Measurements from ENCODE around the gene ADAMTSL2. TPM values are rescaled to one million over a fixed set of nuclear protein-coding genes. Genes with fewer than 3 reads are reported as not detected.

Gene ADAMTSL2
- polyA plus RNA-seq, 4 donors = 1.5 to 2.8 (median 2.2) TPM

DNA sequence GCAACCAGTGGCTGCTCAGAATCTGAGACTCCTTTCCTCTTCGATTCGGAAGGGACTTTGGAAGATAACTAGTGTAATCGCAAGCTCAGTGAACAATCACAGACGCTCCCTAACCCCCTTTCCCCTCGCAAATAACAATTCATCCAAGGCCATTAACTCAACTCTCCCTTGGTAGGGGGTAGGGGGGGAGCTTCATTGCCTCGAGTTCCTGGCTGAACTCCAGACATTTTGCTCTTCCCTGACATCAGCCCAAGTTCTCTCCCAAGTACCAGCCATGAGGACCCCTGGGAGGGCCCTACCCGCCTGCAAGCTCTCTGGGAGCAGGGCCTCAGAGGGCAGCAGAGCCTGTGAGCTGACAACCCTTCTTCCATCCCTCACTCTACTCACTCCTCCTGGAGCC is 66.2 kb downstream of the ADAMTSL2 start:
- no peak for DNase-seq (ENCODE audit: low read depth in 4 of 4, low spot score in 2 of 4)

DNA sequence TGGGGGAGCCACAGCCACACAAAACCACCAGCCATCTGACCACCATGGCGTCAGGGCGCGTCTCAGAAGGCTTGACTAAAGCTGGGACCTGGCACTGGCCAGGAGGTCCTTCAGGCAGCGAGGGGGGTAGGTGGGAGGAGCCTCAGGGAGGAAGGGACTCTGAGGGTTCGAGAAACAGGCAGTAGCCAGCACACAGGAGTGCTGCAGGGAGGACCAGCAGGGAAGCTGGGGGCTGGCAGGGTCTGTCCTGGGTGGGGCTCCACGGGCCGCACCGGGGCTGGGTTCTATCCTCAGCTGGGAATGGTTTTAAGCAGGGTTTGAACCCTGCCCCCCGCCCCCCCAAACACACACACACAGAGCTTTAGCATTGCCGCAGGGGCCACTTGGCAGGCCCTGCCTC is 67.2 kb downstream of the ADAMTSL2 start:
- DNase-seq (ENCODE audit: low read depth in 4 of 4, low spot score in 2 of 4) = no peak

DNA sequence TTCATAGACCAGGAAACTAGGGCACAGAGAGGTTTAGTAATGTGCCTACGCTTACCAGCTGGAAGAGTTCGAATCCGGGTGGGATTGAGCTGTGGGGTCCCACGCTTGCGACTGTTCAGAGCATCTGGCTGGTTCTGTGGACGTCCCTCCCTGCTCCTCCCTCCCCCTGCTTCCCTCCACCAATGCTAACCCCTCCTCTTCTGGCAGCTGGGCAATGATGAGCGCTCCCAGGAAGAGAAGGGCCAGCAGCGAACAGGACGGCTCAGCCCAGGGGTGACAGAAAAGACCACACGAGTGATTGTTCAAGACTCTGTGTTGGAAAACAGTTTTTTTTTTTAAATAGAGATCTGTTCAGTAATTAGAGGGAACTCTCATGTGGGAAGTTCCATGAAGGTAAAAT is 67.8 kb downstream of the ADAMTSL2 start:
- DNase-seq (ENCODE audit: low read depth in 4 of 4, low spot score in 2 of 4) = no peak

DNA sequence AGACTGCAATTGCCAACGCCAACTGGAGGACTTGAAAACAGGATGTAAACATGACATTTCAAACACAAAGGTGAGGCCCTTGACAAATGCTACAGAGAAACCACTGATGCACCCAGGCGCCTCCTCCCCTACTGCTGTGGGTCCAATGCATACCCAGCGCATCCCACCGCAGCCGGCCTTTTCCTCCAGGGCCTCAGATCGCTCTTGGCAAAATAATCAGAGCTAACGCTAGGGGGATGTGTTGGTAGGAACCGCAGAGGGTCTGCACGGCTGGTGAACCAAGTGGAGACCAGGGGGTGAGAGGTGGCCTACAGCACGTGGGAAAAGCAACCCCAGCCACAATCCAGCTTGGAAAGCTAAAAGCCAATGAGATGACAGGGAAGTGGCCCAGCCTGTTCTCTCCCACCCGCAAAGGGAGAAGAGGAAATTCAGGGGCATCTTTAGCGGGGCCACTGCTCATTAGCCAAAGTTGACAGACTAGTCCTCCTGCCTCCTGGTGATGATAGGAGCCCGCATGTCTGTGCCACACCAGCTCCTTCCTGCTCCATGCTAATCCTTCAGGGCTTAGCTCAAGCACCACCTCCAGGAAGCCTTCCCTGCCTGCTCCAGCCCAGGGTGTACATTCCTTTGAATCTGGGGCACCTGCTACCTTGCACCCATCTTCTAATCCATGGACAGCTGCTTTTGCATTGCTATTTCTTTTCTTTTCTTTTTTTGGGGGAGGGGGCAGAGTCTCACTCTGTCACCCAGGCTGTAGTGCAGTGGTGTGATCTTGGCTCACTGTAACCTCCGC is 68.8 kb downstream of the ADAMTSL2 start:
- no peak for DNase-seq (ENCODE audit: low read depth in 4 of 4, low spot score in 2 of 4)

DNA sequence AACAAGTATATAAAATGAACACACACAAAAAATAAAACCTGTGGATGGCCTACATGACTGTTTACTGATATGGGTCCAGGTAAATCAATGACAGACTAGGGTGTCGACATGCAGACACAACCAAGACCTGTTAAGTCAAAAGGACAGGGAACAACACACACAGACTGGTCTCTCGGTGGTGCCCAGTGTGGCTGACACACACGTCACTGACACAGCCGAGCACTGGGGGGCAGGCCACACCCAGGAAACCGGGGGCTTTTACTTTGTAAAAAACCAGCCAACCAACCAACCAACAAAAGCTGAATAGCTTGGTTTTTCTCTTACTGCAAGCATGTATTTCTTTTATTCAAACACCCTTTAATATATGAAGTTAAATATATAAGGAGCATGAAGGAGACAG is 69.7 kb downstream of the ADAMTSL2 start:
- DNase-seq (ENCODE audit: low read depth in 4 of 4, low spot score in 2 of 4) = no peak

DNA sequence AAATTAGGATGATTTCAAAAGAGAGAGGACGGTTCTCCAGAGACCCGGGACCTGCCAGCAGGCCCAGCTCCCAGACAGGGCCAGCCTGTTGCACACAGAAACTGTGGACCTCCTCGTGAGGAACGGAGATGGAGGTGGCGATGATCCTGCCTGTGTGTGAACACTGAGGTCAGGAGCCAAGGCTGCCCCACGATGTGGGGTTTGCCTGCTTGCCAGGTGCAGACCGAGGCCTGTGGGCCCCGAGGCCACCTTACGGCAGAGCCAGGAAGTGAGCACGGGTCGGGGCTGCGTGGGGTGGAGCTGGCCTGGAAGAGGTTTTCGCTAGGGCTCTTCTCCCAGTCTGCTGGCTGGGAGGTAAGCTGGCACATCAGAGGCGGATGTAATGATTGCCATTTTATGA is 70.4 kb downstream of the ADAMTSL2 start:
- DNase-seq (ENCODE audit: low read depth in 4 of 4, low spot score in 2 of 4) = no peak

DNA sequence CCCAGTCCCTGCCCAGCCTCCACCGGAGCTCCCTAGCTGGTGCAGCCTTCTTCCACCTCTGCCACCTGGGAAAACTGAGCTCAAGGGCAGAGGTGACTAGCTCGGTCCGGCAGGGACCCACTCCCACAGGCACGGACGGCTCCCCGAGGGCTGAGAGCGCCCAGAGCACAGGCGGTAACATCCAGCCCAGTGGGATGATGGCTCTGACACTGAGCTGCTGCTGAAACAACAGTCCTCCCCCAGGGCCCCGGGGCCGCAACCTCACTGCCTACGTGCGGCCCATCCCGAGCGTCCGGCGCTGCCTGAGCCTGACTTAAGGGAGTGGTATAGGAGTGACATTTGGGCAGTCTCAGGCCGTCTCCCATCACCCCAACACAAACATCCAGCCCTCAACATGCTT is 70.9 kb downstream of the ADAMTSL2 start:
- no peak for DNase-seq (ENCODE audit: low read depth in 4 of 4, low spot score in 2 of 4)

DNA sequence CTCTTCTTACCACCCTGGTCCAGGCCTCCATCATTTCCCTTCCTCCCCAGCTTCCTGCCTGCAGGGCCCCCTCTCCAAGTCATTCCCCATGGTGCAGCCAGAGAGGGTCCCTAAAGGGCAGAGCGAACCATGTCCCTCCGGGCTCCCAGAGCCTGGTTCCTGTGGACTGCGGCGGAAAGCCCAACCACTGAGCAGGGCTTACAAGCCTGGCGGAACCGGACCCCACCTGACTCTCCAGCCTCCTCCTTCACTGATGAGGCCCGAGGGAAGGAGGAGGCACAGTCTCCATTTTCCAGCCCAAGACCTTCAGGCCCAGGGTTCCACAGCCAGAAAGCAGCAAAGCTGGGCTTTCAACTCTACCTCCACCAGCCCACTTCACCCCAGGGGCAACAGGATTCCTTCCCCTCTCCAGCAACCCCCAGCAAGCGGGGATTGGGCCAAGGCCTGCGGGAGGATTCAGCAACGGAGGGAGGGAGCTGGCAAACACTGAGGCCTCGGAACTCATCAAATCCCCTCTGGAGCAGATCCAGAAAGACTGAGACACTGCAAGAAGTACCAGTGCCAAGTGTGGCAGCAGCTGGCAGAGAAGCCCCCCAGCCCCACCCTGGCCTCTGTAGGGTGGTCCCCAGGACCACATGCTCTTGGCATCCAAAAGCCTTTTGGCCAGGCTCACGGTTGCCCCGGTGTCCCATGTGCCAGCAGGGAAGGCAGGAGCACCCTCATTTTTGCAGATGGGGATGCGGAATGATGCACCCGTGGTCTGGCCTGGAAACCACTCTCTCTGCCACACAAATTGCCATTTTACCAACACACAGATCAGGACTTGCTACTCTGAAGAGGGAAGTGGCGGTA is 71.6 kb downstream of the ADAMTSL2 start:
- no peak for DNase-seq (ENCODE audit: low read depth in 4 of 4, low spot score in 2 of 4)

DNA sequence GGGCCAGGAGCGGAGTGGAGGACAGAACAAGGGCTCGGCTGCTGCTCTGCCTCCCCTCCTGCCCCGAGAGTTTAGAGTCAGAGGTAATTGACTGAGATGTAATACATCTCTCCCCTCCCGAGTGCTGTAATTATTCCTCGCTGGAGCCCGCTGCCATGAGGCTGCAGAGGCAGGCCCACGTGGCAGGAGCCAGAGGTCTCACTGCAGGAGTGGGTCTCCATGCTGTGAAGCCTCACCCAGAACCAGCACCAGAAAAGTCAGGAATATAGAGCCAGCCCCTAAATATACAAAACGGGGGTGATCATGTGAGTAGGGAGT is 72.2 kb downstream of the ADAMTSL2 start:
- no peak for DNase-seq (ENCODE audit: low read depth in 4 of 4, low spot score in 2 of 4)

DNA sequence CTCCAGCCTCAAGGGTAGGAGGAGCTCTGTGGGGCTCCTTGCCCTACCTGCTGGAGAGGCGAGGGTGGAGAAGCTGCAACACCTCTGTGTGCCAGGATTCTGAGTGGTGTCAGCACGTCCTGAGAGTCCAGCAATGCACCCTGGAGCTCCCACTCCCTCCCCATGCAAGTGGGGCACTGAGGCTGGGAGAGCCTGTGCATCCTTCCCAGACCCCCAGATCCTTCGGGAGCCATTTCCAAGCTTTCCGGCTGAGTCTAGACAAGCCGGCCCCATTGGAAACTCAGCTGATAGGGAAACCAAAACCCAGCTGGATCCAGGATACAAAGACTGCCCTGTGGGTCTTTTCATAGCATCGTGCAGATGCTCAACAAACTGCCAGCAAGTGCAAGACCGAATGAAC is 72.9 kb downstream of the ADAMTSL2 start:
- no peak for DNase-seq (ENCODE audit: low read depth in 4 of 4, low spot score in 2 of 4)

DNA sequence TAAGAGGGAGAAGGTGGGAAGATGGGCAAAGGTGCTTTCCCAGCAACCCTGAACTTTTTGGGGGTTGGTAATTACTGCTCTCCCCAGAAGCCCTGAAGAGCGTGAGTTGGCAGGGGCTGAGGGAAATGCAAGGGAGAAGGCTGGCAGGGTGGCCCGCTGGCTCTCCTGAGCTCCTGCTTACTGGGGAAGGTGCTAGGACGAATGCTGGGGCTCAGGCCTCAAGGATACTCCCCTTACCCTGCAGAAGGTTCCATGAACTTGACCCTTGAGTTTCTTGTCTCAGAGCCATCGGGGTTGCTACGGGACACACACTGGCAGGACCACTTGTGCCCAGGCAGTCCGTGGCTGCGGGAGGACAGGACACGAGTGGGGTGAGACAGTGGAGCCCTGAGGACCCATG is 73.5 kb downstream of the ADAMTSL2 start:
- no peak for DNase-seq (ENCODE audit: low read depth in 4 of 4, low spot score in 2 of 4)

DNA sequence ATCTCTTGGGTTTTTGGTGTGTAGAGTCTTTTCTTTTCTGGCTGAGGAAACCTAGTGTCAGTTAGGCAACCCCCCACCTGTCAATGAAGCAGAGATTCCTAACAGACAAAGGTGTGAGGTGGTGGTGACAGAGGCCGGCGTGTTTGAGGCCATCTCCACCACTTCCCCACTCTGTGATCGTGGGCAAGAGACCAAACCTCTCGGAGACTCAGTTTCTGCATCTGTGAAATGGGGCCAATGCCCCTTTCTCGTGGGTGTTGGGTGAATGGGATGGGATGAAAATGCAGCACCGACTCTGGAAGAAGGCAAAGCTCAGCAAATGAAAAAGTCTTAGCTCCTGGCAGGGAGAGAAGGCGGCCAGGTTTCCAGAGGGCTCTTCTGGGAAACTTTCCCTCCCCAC is 73.9 kb downstream of the ADAMTSL2 start:
- no peak for DNase-seq (ENCODE audit: low read depth in 4 of 4, low spot score in 2 of 4)

DNA sequence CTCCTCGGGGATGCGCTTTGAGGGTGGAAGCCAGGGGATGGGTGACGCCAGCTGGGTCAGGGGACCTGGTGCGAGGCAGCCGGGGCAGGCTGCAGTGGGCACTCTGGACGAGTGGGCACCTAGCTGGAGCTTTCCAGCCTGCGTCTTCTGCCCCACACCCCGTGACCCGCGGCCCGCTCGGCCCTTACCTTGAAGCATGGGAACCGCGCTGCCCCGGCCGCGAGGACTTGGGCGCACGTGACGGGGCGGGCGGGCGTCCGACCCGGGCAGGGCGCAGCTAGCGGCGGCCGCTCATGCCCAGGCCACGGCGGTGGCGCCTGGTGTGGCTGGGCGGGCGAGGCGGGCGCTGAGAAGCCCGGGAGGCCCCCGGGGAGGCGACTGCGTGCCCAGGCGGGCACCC is 74.4 kb downstream of the ADAMTSL2 start:
- DNase-seq (ENCODE audit: low read depth in 4 of 4, low spot score in 2 of 4) = no peak

DNA sequence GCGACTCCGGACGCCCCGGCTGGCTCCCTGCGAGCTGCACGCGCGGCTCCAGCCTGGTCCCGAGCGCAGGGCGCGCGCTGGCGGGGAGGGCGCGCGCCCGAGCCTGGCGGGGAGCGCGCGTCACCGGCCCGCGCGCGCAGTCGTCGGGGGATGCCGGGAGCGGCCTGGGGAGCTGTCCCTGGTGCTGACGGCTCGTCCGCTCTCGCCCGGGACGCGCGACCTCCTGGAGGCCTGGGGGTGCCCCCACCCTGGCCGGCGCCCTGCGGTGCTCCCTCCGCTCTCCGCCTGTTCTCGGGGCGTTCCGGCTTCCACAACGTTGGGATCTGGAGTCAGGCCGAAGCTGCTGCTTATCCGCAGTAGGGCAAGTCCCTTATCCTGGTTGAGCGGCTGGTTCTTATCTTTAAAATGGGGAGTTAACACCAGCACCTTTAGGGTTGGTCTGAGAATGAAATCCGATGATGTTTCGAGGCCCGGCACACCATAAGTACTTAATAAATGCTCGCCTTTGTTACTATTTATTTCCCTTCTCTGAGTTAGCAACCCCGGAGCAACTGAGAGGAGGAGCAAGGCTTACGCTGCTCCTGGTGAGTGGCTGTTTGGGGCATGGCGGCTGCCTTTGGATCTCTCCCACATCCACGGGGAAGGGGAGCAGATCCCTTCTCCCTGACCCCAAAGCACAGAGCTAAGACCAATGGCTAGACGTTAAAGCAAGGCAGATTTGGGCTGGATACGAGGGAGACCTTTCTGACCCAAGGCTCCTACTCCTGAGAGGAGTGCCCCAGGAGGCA is 75.0 kb downstream of the ADAMTSL2 start, which contains the start of gene FAM163B:
TSS of gene FAM163B (minus strand) at position 79 of the 788 bp plus-strand sequence. CDS start 29,166 bp downstream, outside the sequence.
- DNase-seq (ENCODE audit: low read depth in 4 of 4, low spot score in 2 of 4) = peak in 3 of 4 donors; percentile 55 to 58 (median 56)

DNA sequence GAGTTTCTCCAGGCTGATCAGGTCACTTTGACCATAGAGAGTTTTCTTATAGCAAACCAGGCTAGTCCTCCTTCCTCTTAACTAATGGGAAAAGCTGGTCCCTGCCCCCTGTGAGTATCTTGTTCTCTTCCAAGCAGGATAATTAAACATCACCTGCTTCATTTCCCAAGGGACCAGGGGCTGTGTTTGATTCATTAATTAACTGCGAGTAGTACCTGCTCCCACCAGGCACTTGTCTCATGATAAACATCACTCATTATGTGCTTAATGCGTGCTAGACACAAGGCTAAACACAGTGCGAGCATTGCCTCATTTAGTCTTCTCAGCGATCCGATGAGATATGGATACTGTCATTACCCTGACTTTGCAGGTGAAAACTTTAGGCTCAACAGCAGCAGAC is 76.3 kb downstream of the ADAMTSL2 start:
- no peak for DNase-seq (ENCODE audit: low read depth in 4 of 4, low spot score in 2 of 4)

DNA sequence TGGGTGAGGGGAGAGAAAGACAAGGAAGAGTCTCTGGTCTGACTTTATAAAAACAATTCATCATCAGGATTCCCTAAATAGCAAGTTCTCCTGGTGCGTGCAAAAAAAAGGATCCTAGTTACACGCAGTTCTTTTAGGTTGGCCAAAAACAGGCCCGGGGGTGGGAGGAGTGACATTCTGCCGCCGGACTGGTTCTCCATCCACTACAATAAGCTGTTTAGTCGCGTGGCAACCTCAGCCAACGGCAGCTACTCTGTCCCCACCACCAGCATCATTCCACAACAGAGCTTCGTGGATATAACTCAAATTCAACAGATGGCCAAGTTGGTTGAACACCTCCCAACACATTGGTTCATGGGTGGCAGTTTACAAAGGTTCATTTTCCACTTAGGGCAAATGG is 77.5 kb downstream of the ADAMTSL2 start:
- no peak for DNase-seq (ENCODE audit: low read depth in 4 of 4, low spot score in 2 of 4)

DNA sequence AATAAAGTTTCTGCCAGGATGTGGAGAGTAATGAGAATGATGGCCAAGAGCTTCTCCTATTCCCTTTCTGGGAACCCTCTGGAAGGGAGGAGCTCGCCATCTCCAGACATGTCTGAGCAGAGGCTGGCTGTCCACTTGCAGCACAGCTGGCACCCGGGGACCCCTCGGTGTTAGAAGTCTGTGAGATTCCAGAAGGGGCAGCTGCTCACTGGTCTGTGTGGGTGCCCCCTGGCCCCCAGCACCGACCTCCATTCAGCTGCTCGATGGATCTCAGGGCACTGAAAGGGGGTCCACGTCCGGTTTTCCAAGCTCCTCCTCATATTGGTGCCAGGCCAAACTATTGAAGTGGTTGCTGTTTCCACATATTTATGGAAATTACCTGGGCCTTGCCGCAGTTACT is 78.3 kb downstream of the ADAMTSL2 start:
- DNase-seq (ENCODE audit: low read depth in 4 of 4, low spot score in 2 of 4) = no peak

DNA sequence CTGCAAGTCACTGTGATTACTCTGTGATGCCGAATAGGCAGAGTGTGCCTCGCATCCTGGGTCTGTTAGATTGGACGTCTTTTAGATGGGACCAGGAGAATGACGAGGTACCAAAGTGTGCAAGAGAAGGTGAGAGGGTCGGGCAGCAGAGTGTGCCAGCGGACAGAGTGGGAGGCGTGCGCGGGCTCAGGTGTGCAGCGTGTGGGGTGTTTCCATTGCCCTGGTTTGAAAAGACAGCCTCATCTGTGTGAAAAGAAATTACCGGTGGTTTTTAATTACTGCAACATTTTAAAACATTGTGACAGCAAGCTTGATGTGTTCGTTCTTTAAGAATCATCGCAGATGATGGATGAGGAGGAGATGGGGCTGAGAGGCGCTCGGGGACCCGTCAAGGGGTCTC is 78.9 kb downstream of the ADAMTSL2 start:
- no peak for DNase-seq (ENCODE audit: low read depth in 4 of 4, low spot score in 2 of 4)

DNA sequence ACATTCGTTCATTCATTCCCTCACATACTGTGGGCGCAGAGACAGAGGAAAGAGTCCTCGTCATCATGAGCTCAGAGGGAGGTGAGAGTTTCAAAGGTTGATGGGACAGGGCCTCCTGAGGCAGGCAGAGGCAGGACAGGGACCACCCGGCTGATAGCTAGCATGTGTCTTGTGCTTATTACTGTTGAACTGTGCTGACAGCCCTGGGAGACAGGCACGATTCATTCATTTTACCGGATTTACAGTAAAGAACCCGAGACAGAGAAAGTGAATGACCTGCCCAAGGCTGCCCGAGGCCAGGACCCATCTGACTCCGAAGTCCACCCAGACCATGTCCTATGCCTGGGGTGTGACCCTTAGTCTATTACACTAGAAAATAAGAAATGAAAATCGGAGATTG is 79.6 kb downstream of the ADAMTSL2 start:
- no peak for DNase-seq (ENCODE audit: low read depth in 4 of 4, low spot score in 2 of 4)

DNA sequence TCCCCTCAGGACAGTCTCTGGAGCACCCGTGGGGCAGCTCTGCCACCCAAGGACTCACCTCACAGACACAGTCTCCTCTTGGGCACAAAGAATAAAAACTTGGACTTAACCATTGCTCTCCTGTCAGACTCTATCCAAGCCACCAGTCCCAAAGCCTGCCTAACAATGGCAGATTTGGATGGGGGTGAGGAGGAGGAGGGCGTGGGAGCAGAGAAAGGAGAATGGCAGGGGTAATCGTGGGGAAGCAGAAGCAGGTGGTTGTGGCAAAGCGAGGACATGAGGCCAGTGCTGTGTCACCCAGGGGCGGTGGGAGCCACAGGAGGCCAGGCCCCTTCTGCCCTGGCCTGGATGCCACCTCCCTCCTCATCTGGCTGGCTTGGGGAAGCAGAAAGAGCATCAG is 80.2 kb downstream of the ADAMTSL2 start:
- no peak for DNase-seq (ENCODE audit: low read depth in 4 of 4, low spot score in 2 of 4)

DNA sequence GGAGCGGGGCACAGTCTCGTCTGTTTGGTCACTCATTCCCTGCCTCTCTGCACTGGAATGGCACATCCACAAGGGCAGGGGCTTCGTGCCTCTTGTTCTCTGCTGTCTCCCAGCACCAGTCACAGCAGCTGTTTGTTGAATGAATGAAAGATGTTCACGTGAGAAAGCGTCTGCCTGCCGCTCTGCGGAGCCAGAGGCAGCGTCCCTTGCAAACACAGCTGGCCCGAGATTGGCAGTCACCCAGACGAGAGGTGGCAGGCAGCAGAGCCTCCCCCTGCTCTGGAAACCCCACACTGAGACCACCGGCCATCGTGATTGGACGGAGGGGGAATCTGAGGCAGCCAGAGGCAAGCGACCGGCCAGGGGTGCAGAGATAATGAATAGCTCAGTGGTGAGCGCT is 80.7 kb downstream of the ADAMTSL2 start:
- DNase-seq (ENCODE audit: low read depth in 4 of 4, low spot score in 2 of 4) = no peak

Data from left renal cortex interstitium (tissue), 4 donors.